BE2C (cell line): Measurements from ENCODE around the gene DAPK1.

Experiments used
- DNase-seq: peaks from one replicate; pipeline ENCODE4 v3.0.0-alpha.2; 2020
- H3K27me3 ChIP-seq: fragments of 250-450 bp; sonication (Bioruptor Pico); 2 replicates; pipeline ENCODE4 v1.5.1; 2020; ENCODE audit warnings: mild to moderate bottlenecking
- H3K36me3 ChIP-seq: fragments of 250-450 bp; sonication (Bioruptor Pico); 2 replicates; pipeline ENCODE4 v1.5.1; 2020; ENCODE audit warnings: mild to moderate bottlenecking
- H3K4me1 ChIP-seq: fragments of 250-450 bp; sonication (Bioruptor Pico); 2 replicates; pipeline ENCODE4 v1.5.1; 2020
- H3K4me3 ChIP-seq: 2 replicates; pipeline ENCODE4 v1.5.1; 2011; ENCODE audit warnings: low read depth, low read length
- H3K9me3 ChIP-seq: fragments of 250-450 bp; sonication (Bioruptor Pico); 2 replicates; pipeline ENCODE4 v1.5.1; 2020
- CTCF ChIP-seq: IDR thresholded peaks from 2 replicates; pipeline ENCODE4 v1.5.1; 2012; ENCODE audit warnings: mild to moderate bottlenecking, low read depth, low read length

The DAPK1 gene

GRCh38 chr9:87464992-87465378 is 32.7 kb upstream of the DAPK1 start:
- Histone ChIP-seq H3K4me3 (no peak overlapping the region), H3K4me1 (no peaks in the 10 kb centered on the region), H3K36me3 (no peaks in the 10 kb centered on the region), H3K9me3 (no peaks in the 10 kb centered on the region), H3K27me3 (no peaks in the 10 kb centered on the region)
- DNase-seq = no peak
- no peak for TF ChIP-seq CTCF

- no peak overlapping the region for H3K4me3 ChIP-seq
- no peaks in the 10 kb centered on the region for H3K4me1 ChIP-seq
- no peaks in the 10 kb centered on the region for H3K27me3 ChIP-seq
- H3K36me3 ChIP-seq = no peaks in the 10 kb centered on the region
- H3K9me3 ChIP-seq = no peaks in the 10 kb centered on the region
- no peak for DNase-seq
- TF ChIP-seq CTCF = no peak
Measured at GRCh38 chr9:87465816-87466215, 31.9 kb upstream of the DAPK1 start.

GRCh38 chr9:87467187-87467586 is 30.5 kb upstream of the DAPK1 start:
- TF ChIP-seq CTCF = no peak
- Histone ChIP-seq H3K27me3 (no peaks in the 10 kb centered on the region), H3K36me3 (no peaks in the 10 kb centered on the region), H3K9me3 (no peaks in the 10 kb centered on the region), H3K4me3 (no peak overlapping the region), H3K4me1 (no peaks in the 10 kb centered on the region)
- no peak for DNase-seq

GRCh38 chr9:87469793-87470465 is 27.7 kb upstream of the DAPK1 start:
- H3K4me3 ChIP-seq = no peak overlapping the region
- no peaks in the 10 kb centered on the region for H3K9me3 ChIP-seq
- H3K36me3 ChIP-seq = no peaks in the 10 kb centered on the region
- no peak for DNase-seq
- no peak for TF ChIP-seq CTCF
- H3K27me3 ChIP-seq = no peaks in the 10 kb centered on the region
- H3K4me1 ChIP-seq = no peaks in the 10 kb centered on the region

GRCh38 chr9:87471746-87472145 is 25.9 kb upstream of the DAPK1 start:
- no peak for DNase-seq
- TF ChIP-seq CTCF = no peak
- no peak overlapping the region for H3K4me3 ChIP-seq
- no peaks in the 10 kb centered on the region for H3K36me3 ChIP-seq
- H3K4me1 ChIP-seq = no peaks in the 10 kb centered on the region
- H3K27me3 ChIP-seq = no peaks in the 10 kb centered on the region
- no peaks in the 10 kb centered on the region for H3K9me3 ChIP-seq

GRCh38 chr9:87475463-87475862 is 22.2 kb upstream of the DAPK1 start:
- Histone ChIP-seq H3K9me3 (no peaks in the 10 kb centered on the region), H3K36me3 (no peaks in the 10 kb centered on the region), H3K4me1 (no peaks in the 10 kb centered on the region), H3K4me3 (no peak overlapping the region), H3K27me3 (no peaks in the 10 kb centered on the region)
- TF ChIP-seq CTCF = no peak
- DNase-seq = no peak
